Activated CD4-positive, alpha-beta T cell treated with anti-CD3 and anti-CD28 coated beads, Interleukin-2, amount 10 ng/mL, durations not matched to agents 7 days and 5 days (primary cell): ENCODE results near the gene TAF5L. TPM values are rescaled to one million over a fixed set of nuclear protein-coding genes. Genes with fewer than 3 reads are reported as not detected.

Experiments
- CTCF ChIA-PET: fragments of 350-600 bp; sonication (Branson Sonifier 250); formaldehyde crosslinking; loops from one replicate; lab custom pipeline; 2021; ENCODE audit warnings: antibody characterized with exemption; lab: Charles Lee
- POLR2A ChIA-PET: fragments of 350-600 bp; sonication (Branson Sonifier 250); formaldehyde crosslinking; loops from one replicate; lab custom pipeline; 2021; ENCODE audit warnings: antibody characterized with exemption; lab: Charles Lee
- DNase-seq: peaks from one replicate; pipeline ENCODE4 v3.0.0-alpha.2; 2020
- H3K27ac Mint-ChIP-seq: one replicate; pipeline ENCODE4 v1.8.0; 2021; ENCODE audit warnings: mild to moderate bottlenecking, moderate library complexity, mixed read lengths
- H3K27me3 Mint-ChIP-seq: one replicate; pipeline ENCODE4 v1.8.0; 2021; ENCODE audit warnings: mixed read lengths
- H3K36me3 Mint-ChIP-seq: one replicate; pipeline ENCODE4 v1.8.0; 2021; ENCODE audit warnings: low read depth, mixed read lengths
- H3K4me1 Mint-ChIP-seq: one replicate; pipeline ENCODE4 v1.8.0; 2021; ENCODE audit warnings: mixed read lengths
- H3K4me3 Mint-ChIP-seq: one replicate; pipeline ENCODE4 v1.8.0; 2021; ENCODE audit warnings: mild to moderate bottlenecking, moderate library complexity, mixed read lengths
- H3K9me3 Mint-ChIP-seq: one replicate; pipeline ENCODE4 v1.8.0; 2021; ENCODE audit warnings: mixed read lengths
- total RNA-seq, 2 experiments: library from RNA; stranded (reverse); gene quantifications; one replicate each; pipeline ENCODE4 v1.2.3, GENCODE V29; 2021

TAF5L gene
- total RNA-seq, 2 experiments from 2014 or later = 25.7 to 25.9 TPM

DNA sequence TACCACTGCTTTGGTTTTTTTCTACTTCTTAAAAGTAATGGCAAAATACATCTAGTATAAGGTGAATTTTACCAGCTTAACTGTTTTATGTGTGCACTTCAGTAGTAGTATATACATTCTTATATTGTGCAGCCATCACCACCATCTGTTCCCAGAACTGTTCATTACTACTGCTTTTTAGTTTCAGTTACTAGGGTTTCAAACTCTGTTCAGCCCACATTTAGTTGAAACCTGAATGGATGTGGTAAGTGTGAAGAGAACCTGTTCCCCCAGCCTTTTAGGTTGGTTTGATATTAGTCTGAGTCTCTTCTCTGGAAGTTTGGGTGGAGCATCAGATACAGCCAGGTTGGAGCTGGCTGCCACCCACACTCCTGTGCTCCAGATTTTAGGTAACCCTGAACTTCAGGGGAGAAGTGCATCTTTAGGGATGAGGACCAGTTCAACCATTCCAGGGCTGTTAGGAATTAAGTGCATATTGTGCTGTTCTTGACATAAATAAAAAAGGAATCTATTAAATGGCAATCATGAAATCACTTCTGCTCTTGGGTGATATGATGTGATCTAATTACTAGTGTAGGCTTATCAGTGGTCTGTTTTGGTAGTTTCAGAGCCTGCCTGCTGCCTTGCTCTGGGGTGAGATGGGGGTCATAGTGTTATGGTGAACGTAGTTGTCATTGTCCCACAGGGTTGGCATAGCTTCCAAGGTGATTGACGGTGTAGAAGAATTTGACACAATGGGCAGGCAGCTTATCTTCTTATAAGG is 32.3 kb upstream of the TAF5L start:
- no peak overlapping the region for H3K4me3 Mint-ChIP-seq
- H3K9me3 Mint-ChIP-seq = no peaks in the 10 kb centered on the region
- peaks cover 14% of the 10 kb centered on the region for H3K4me1 Mint-ChIP-seq
- DNase-seq = no peak
- POLR2A ChIA-PET = no interaction called here
- peaks cover 46% of the 10 kb centered on the region for H3K36me3 Mint-ChIP-seq
- H3K27ac Mint-ChIP-seq = no peak overlapping the region
- CTCF ChIA-PET = no interaction called here
- no peaks in the 10 kb centered on the region for H3K27me3 Mint-ChIP-seq

DNA sequence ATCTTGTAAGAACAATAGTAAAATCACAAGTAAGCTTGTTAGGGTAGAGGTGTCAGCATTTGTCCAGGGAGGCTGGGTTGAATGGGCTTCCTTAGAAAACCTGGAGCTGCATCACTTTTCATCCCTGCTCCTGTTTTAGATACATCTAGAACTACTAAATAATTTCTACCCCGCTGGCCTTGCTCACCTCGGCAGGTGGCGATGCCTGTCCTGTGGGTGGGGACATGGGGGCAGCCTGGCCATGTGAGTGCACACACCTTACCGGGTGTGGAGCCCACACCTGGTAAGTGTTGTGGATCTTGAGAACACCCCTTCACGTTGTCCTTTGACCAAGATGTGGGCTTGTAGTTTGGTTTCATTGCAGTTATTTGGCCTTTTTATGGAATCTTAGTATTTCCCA is 29.9 kb upstream of the TAF5L start:
- ChIA-PET POLR2A (no interaction called here), CTCF (no interaction called here)
- peaks cover 6% of the 10 kb centered on the region for H3K4me1 Mint-ChIP-seq
- H3K27me3 Mint-ChIP-seq = no peaks in the 10 kb centered on the region
- DNase-seq = no peak
- H3K36me3 Mint-ChIP-seq = peaks cover 43% of the 10 kb centered on the region
- H3K4me3 Mint-ChIP-seq = no peak overlapping the region
- no peak overlapping the region for H3K27ac Mint-ChIP-seq
- no peaks in the 10 kb centered on the region for H3K9me3 Mint-ChIP-seq

DNA sequence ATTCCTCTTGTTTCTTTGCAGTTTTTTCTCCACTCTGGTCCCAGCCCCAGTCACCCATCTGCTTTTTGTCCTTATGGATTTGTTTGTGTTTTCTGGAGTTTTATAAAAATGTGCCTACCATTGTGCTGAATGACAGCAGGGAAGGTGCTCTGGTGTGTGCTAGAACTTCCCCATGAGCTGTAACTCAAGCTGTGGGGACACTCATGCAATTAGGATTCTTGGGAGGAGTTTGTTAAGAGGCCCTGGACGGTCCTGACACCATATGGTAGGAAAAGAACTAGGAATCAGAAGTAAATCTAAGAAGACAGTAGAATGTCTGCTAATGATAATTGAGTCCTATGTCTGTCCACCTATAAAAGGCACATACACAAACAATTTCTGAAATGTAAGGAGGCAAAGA is 27.5 kb upstream of the TAF5L start:
- Mint-ChIP-seq H3K27ac (no peak overlapping the region), H3K9me3 (no peaks in the 10 kb centered on the region), H3K27me3 (no peaks in the 10 kb centered on the region), H3K4me1 (peaks cover 6% of the 10 kb centered on the region), H3K36me3 (peaks cover 42% of the 10 kb centered on the region), H3K4me3 (no peak overlapping the region)
- no peak for DNase-seq
- ChIA-PET POLR2A (no interaction called here), CTCF (no interaction called here)

DNA sequence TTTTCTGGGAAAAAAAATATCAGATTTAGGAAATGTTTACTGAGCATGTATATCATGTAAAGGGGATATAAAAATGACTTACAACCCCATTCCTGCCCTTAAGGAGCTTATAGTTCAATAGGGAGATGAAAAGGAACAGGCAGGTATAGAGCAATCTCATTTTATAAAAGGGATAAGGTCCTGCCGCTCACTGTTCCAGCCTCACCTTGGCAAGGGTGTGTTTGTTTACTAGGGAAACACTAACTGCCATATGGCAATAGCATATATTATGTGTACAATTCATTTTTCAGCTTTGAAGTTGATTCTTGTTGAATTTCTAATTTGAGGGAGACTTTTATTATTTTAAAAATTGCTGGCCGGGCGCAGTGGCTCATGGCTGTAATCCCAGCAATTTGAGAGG is 25.6 kb upstream of the TAF5L start:
- ChIA-PET POLR2A (no interaction called here), CTCF (interaction anchor here (0.7 kb wide), 1 partner anchor 10 kb away, joined by 3 read pairs; no protein-coding TSS in a partner anchor)
- Mint-ChIP-seq H3K4me3 (no peak overlapping the region), H3K27ac (no peak overlapping the region), H3K27me3 (no peaks in the 10 kb centered on the region), H3K9me3 (no peaks in the 10 kb centered on the region), H3K4me1 (no peaks in the 10 kb centered on the region), H3K36me3 (peaks cover 42% of the 10 kb centered on the region)
- DNase-seq = no peak

DNA sequence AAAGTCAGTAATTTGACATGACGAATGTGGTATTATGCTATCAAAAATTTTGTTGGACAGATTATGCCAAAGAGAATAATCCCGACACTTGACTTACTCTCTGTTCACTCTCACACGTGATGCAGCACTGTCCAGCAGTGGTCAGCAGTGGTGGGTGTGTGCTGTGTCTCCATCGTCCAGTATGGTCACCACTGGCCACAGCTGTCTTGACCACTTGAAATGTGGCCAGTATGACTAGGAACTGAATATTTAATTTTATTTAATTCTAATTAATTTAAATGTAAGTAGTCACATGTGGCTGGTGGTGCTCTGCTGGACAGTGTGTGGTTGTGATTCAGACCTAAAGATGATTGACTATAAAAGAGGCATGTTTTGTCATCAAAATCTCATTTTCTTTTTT is 24.1 kb upstream of the TAF5L start:
- CTCF ChIA-PET = no interaction called here
- Mint-ChIP-seq H3K36me3 (peaks cover 40% of the 10 kb centered on the region), H3K9me3 (no peaks in the 10 kb centered on the region), H3K27me3 (no peaks in the 10 kb centered on the region), H3K27ac (no peak overlapping the region), H3K4me3 (no peak overlapping the region), H3K4me1 (no peaks in the 10 kb centered on the region)
- POLR2A ChIA-PET = no interaction called here
- no peak for DNase-seq

DNA sequence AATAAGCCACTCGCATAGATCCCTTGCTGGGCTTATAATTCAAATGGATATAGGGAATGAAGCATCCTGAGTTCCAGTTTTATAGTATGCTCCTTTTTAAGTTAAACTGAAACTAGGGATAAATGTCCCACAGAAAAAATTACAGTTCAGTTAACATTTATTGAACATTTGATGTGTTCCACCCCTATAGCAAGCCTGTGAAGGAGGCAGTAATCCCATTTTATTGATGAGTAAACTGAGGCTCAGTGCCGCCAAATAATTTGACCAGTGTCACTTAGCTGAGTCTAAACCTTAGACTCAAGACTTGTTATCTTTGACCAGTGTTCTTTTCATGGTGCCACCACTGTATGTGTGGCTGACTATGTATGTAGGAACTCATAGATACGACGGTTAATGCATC is 22.5 kb upstream of the TAF5L start:
- Mint-ChIP-seq H3K36me3 (peaks cover 35% of the 10 kb centered on the region), H3K4me1 (no peaks in the 10 kb centered on the region), H3K9me3 (no peaks in the 10 kb centered on the region), H3K27ac (no peak overlapping the region), H3K4me3 (no peak overlapping the region), H3K27me3 (no peaks in the 10 kb centered on the region)
- CTCF ChIA-PET = no interaction called here
- POLR2A ChIA-PET = no interaction called here
- no peak for DNase-seq

DNA sequence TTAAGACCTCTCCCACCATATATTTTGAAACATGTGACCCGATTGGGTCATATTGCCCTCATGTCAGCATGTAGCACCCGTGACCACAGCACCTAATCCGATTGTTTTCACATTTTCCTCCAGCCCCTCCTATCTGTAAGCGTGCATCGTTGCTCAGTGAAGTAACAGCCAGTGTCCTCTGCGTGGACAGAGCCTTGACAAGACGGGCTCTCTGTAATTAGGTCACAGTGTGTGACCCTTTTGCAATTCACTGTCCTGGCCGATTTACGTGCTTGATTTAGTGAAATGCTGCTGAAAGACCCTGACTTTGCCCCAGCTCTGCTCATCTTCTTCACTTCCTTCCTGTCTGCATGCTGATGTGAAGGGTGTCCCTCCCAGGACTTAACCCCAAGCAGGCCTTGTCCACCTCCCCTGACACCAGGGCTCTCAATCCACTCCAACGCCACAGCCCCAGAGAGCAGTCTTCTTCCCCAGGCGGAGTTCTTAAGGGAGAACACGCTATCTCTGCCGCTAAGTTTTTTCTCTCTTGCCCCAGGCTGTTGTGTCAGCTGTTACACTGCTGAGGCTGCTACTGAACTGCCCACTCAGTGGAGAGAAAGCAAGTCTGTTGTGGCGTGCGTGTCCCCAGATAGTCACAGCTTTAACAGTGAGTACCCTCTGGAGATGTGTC is 19.5 kb upstream of the TAF5L start:
- Mint-ChIP-seq H3K27me3 (no peaks in the 10 kb centered on the region), H3K36me3 (peaks cover 32% of the 10 kb centered on the region), H3K4me3 (no peak overlapping the region), H3K27ac (no peak overlapping the region), H3K9me3 (no peaks in the 10 kb centered on the region), H3K4me1 (peaks cover 2% of the 10 kb centered on the region)
- ChIA-PET POLR2A (no interaction called here), CTCF (no interaction called here)
- DNase-seq = no peak

DNA sequence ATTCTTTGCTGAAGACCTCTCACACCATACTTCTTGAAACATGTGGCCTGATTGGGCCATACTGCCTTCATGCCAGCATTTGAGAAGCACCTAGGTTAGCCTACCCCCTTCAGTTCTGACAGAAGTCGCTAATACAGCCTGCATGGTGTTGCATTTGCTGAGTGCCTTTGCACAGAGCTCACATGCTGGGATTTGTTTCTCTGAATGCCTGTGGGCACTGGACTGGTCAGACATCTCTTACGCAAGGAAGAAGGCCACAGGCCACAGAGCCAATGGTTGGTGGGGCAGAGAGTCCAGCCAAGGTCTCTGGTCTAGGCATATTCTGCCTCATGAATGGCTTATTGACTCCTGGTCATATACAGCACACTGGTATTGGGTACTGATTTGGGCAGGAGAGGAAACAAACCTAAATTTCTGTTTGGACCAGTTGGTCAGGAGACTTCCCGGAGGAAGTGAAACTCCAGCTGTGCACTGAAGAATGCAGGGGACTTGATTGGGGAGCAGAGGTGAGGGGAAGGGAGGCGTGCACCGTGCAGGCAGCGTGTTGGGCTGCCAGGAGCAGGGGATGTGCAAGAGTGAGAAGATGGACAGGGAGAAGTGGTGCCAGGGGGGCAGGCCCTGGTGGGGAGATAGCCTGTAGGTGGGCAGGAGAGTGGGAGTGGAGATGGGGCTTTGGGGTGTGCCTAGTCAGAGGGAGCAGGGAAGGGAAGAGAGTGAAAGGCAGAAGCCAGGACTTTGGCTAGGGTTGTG is 18.2 kb upstream of the TAF5L start:
- DNase-seq = no peak
- no peak overlapping the region for H3K4me3 Mint-ChIP-seq
- POLR2A ChIA-PET = no interaction called here
- no peaks in the 10 kb centered on the region for H3K27me3 Mint-ChIP-seq
- peaks cover 6% of the 10 kb centered on the region for H3K4me1 Mint-ChIP-seq
- H3K9me3 Mint-ChIP-seq = no peaks in the 10 kb centered on the region
- no peak overlapping the region for H3K27ac Mint-ChIP-seq
- H3K36me3 Mint-ChIP-seq = peaks cover 32% of the 10 kb centered on the region
- CTCF ChIA-PET = no interaction called here

DNA sequence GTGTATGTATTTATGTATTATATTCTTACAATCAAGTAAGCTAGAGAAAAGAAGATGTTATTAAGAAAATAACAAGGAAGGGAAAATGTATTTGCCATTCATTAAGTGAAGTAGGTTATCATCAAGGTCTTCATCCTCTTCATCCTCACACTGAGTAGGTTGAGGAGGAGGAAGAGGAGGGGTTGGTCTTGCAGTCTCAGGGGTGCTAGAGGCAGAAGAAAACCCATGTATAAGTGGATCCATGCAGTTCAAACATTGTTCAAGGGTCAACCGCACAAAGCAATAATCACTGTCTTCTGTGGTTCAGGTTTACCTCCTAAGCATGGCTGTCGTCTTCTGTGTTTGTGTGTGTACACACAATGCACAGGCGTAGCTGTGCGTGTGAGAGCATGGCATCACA is 17.0 kb upstream of the TAF5L start:
- Mint-ChIP-seq H3K36me3 (peaks cover 28% of the 10 kb centered on the region), H3K27ac (no peak overlapping the region), H3K9me3 (no peaks in the 10 kb centered on the region), H3K4me3 (no peak overlapping the region), H3K27me3 (no peaks in the 10 kb centered on the region), H3K4me1 (peaks cover 6% of the 10 kb centered on the region)
- ChIA-PET CTCF (interaction anchor here (0.5 to 1.2 kb wide), 2 partner anchors 13 to 468 kb away, joined by 3 read pairs; no protein-coding TSS in a partner anchor), POLR2A (no interaction called here)
- no peak for DNase-seq

DNA sequence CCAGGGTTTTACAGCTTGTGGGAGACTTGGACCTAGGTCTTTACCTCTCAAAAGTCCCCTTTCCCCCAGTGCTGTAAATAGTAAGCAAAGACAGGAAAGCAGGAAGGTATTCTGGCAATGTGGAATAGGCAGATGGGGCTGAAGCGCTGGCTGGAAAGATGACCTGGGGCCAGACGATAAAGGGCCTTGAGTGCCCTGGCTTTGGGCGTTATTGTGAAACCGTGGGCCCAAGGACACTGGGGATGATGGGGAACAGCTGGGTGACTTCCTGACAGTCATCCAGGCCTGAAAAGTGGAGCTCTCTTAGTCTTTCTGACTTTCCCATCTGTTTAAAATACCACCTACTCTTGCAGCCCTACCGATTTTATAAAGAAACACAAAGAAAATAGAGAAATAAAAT is 16.5 kb upstream of the TAF5L start:
- H3K36me3 Mint-ChIP-seq = peaks cover 28% of the 10 kb centered on the region
- DNase-seq = no peak
- no peaks in the 10 kb centered on the region for H3K9me3 Mint-ChIP-seq
- H3K27me3 Mint-ChIP-seq = no peaks in the 10 kb centered on the region
- CTCF ChIA-PET = interaction anchor here (0.5 to 1.2 kb wide), 2 partner anchors 13 to 468 kb away, joined by 3 read pairs; no protein-coding TSS in a partner anchor
- H3K27ac Mint-ChIP-seq = no peak overlapping the region
- H3K4me3 Mint-ChIP-seq = no peak overlapping the region
- peaks cover 6% of the 10 kb centered on the region for H3K4me1 Mint-ChIP-seq
- POLR2A ChIA-PET = interaction anchor here (0.7 kb wide), 1 partner anchor 594 kb away, joined by 3 read pairs; no protein-coding TSS in a partner anchor

DNA sequence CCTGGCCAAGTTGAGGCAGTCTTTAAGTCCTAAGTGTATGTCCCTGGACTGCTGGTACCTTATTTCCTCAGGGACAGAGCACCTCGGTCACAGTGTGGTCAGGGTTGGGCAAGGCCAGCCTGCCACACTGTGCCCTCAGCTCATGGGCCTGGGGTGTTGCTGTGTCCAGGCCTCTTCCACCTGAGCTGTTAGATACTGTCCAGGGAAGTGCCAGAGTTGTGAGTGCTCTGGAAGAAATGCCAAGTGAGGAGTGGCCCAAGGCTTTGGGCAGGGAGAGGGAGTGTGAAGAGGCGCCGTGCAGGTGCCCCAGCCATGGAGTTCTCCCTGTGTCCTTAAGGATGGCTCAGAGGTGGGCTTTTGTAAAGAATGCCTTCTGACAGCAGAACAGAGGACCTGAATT is 15.4 kb upstream of the TAF5L start:
- no peak for DNase-seq
- ChIA-PET CTCF (no interaction called here), POLR2A (no interaction called here)
- Mint-ChIP-seq H3K27me3 (no peaks in the 10 kb centered on the region), H3K4me1 (peaks cover 6% of the 10 kb centered on the region), H3K36me3 (peaks cover 27% of the 10 kb centered on the region), H3K4me3 (no peak overlapping the region), H3K9me3 (no peaks in the 10 kb centered on the region), H3K27ac (no peak overlapping the region)

DNA sequence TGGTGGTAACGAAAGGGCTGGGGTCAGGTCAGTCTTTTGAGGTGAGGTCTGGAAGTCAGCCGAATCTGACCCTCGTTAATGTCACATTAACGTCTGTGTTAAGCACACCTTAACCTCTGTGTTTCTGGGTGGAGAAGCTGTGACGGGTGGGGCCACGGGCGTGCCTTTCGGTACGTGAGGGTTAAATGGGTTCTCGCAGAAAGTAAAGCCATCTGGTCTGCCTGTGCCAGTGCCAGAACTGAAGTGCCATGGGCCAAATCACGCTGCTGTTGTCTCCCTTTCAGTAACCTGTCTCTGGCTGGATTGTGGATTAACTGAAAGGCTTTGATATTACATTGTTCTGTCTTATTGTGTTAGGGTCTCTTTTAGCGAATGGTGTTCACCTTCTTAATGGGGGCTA is 14.5 kb upstream of the TAF5L start:
- ChIA-PET CTCF (no interaction called here), POLR2A (no interaction called here)

DNA sequence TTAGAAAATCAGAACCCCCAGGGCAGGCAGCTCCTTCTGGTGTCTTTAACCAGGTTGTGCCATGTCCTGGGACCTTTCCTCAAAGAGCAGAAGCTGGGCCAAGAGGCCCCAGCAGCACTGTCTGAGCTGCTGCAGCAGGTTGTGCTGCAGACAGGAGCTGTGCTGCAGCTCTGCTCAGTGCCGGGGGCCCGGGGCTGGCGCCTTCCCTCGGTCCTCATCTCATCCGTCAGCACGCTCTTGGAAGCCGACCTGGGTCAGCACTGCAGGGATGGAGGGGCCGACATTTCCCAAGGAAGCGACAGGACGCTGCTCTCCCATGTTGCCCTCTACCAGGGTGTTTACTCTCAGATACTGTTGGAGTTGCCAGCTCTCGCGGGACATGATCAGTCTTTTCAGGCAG is 11.8 kb upstream of the TAF5L start:
- H3K27me3 Mint-ChIP-seq = no peaks in the 10 kb centered on the region
- peaks cover 37% of the 10 kb centered on the region for H3K36me3 Mint-ChIP-seq
- DNase-seq = no peak
- peaks cover 6% of the 10 kb centered on the region for H3K4me1 Mint-ChIP-seq
- POLR2A ChIA-PET = no interaction called here
- CTCF ChIA-PET = interaction anchor here (0.6 to 1.3 kb wide), 4 partner anchors 9 to 493 kb away, joined by 3 read pairs; partner anchors contain the start of gene ABCB10
- no peaks in the 10 kb centered on the region for H3K9me3 Mint-ChIP-seq
- no peak overlapping the region for H3K27ac Mint-ChIP-seq
- no peak overlapping the region for H3K4me3 Mint-ChIP-seq

More for the DNA sequence above, 14.5 kb upstream of the TAF5L start:
- Mint-ChIP-seq H3K27ac (no peak overlapping the region), H3K4me1 (peaks cover 6% of the 10 kb centered on the region), H3K36me3 (peaks cover 33% of the 10 kb centered on the region), H3K27me3 (no peaks in the 10 kb centered on the region), H3K9me3 (no peaks in the 10 kb centered on the region), H3K4me3 (no peak overlapping the region)
- DNase-seq = no peak
